Retinal pigment epithelial cell (primary cell): ENCODE data around the gene THRA.

Experiments used
- DNase-seq: peaks from one replicate; pipeline ENCODE4 v3.0.0-alpha.2; 2010; ENCODE audit warnings: low read depth
- H3K4me3 ChIP-seq: 2 replicates; pipeline ENCODE4 v1.5.1; 2011; ENCODE audit warnings: mild to moderate bottlenecking, low read length, control low read depth, moderate library complexity
- CTCF ChIP-seq: conservative IDR thresholded peaks from 2 replicates; pipeline ENCODE4 v1.5.1; 2011; ENCODE audit warnings: low read depth, low read length, control low read depth, inconsistent platforms

Gene THRA

GRCh38 chr17:40023590-40024292 lies 39.0 kb upstream of the THRA start:
- H3K4me3 ChIP-seq, result no peak overlapping the region
- no peak for DNase-seq
- TF ChIP-seq CTCF, result no peak

GRCh38 chr17:40024901-40025300 lies 37.9 kb upstream of the THRA start:
- TF ChIP-seq CTCF, result no peak
- no peak overlapping the region for H3K4me3 ChIP-seq
- DNase-seq, result no peak

- DNase-seq, result no peak
- TF ChIP-seq CTCF, result no peak
- no peak overlapping the region for H3K4me3 ChIP-seq
These were observed 37.2 kb upstream of the THRA start for GRCh38 chr17:40025559-40025958.

GRCh38 chr17:40025991-40026815 lies 36.6 kb upstream of the THRA start:
- TF ChIP-seq CTCF, result no peak
- DNase-seq, result no peak

GRCh38 chr17:40026816-40027613 lies 35.8 kb upstream of the THRA start:
- no peak for DNase-seq
- no peak overlapping the region for H3K4me3 ChIP-seq
- TF ChIP-seq CTCF, result peak; percentile 86

More at GRCh38 chr17:40025991-40026815, 36.6 kb upstream of the THRA start:
- no peak overlapping the region for H3K4me3 ChIP-seq

GRCh38 chr17:40027614-40028012 lies 35.2 kb upstream of the THRA start:
- no peak for DNase-seq
- TF ChIP-seq CTCF, result no peak
- no peak overlapping the region for H3K4me3 ChIP-seq
